Endothelial cell of umbilical vein (primary cell): ENCODE measurements around the gene PDCD2L. TPM values are rescaled to one million over a fixed set of nuclear protein-coding genes. Genes with fewer than 3 reads are reported as not detected.
"Not testable (repeated sequence)": the region's sequence is repeated elsewhere in the genome, so short reads cannot be mapped to it uniquely, and the experiment has no call there.

Experiments
- BruUV-seq: library from RNA; stranded (reverse); fragments of 400-500 nt; replicated peaks from 2 replicates; lab custom pipeline; 2021; lab: Mats Ljungman, UMichigan
- CTCF ChIA-PET: fragments of 300-600, 350-600 bp; sonication (Branson Sonifier 250); formaldehyde crosslinking; loops from one replicate; lab custom pipeline; 2021; ENCODE audit warnings: antibody characterized with exemption, inconsistent platforms; lab: Charles Lee
- POLR2A ChIA-PET: fragments of 300-600, 350-600 bp; sonication (Branson Sonifier 250); formaldehyde crosslinking; loops from one replicate; lab custom pipeline; 2021; ENCODE audit warnings: antibody characterized with exemption, inconsistent platforms; lab: Charles Lee
- DNase-seq: peaks from one replicate; pipeline ENCODE4 v3.0.0-alpha.2; 2011; ENCODE audit warnings: low read depth, low spot score
- FAIRE-seq: peaks from 2 replicates; lab custom pipeline; 2011; peaks lifted over from hg19 to GRCh38; lab: Jason Lieb, UNC
- H2AFZ ChIP-seq: 2 replicates; pipeline ENCODE4 v1.6.0; 2012; ENCODE audit warnings: low read depth, low read length, control low read depth, inconsistent platforms
- H3K27ac ChIP-seq: 2 replicates; pipeline ENCODE4 v1.5.1; 2011; ENCODE audit warnings: low read depth, mild to moderate bottlenecking, control low read depth, low read length, moderate library complexity; ENCODE audit not compliant: insufficient read depth
- H3K27me3 ChIP-seq, 2 experiments: 2 replicates each; pipeline versions ENCODE4 v1.6.0 to v1.6.1; 2011; ENCODE audit warnings: low read length in 2 of 2, mixed read lengths in 1 of 2; ENCODE audit not compliant: control insufficient read depth in 2 of 2, insufficient read depth in 2 of 2
- H3K36me3 ChIP-seq, 2 experiments: 2 replicates in 1 of 2; 3 replicates in 1 of 2; pipeline ENCODE4 v1.5.1; 2011; ENCODE audit warnings: low read length in 2 of 2, mild to moderate bottlenecking in 1 of 2, moderate library complexity in 1 of 2; ENCODE audit not compliant: control insufficient read depth in 2 of 2, insufficient read depth in 2 of 2; ENCODE audit errors: extremely low read depth in 1 of 2
- H3K4me1 ChIP-seq: 3 replicates; pipeline ENCODE4 v1.5.1; 2011; ENCODE audit warnings: mild to moderate bottlenecking, low read length; ENCODE audit not compliant: control insufficient read depth, insufficient read depth; ENCODE audit errors: extremely low read depth
- H3K4me2 ChIP-seq: 2 replicates; pipeline ENCODE4 v1.6.1; 2011; ENCODE audit warnings: low read length, control low read depth, mixed read lengths; ENCODE audit not compliant: insufficient read depth
- H3K4me3 ChIP-seq, 3 experiments: fragments of 200-600 bp in 1 of 3; sonication (generic), shearing (Covaris generic) in 1 of 3; replicated peaks in 1 of 3; 2 replicates each; pipeline ENCODE4 v1.5.1; 2011 to 2016; ENCODE audit warnings: control low read depth in 3 of 3, low read length in 3 of 3, mild to moderate bottlenecking in 2 of 3, inconsistent platforms in 1 of 3, low read depth in 1 of 3, moderate library complexity in 1 of 3; ENCODE audit not compliant: insufficient read depth in 1 of 3
- H3K79me2 ChIP-seq: 2 replicates; pipeline ENCODE4 v1.6.0; 2012; ENCODE audit warnings: low read length, inconsistent platforms; ENCODE audit not compliant: control insufficient read depth, insufficient read depth
- H3K9ac ChIP-seq: replicated peaks from 2 replicates; pipeline ENCODE3; 2011; ENCODE audit warnings: low read length, control low read depth; ENCODE audit not compliant: insufficient read depth; ENCODE audit errors: extremely low read depth
- H3K9me1 ChIP-seq: replicated peaks from 3 replicates; pipeline ENCODE4 v1.6.0; 2011; ENCODE audit warnings: mild to moderate bottlenecking, low read length; ENCODE audit not compliant: control insufficient read depth, insufficient read depth; ENCODE audit errors: extremely low read depth
- H3K9me3 ChIP-seq: replicated peaks from 2 replicates; pipeline ENCODE4 v1.5.1; 2012; ENCODE audit warnings: low read length, inconsistent platforms; ENCODE audit not compliant: control insufficient read depth, insufficient read depth
- H4K20me1 ChIP-seq: replicated peaks from 2 replicates; pipeline ENCODE3; 2011; ENCODE audit warnings: mild to moderate bottlenecking, low read length; ENCODE audit not compliant: control insufficient read depth, insufficient read depth; ENCODE audit errors: extremely low read depth
- JUN ChIP-seq: IDR thresholded peaks from 2 replicates; pipeline ENCODE4 v1.6.1; 2011; ENCODE audit warnings: borderline replicate concordance, low read depth; ENCODE audit not compliant: insufficient read length, insufficient read depth
- MYC ChIP-seq: IDR thresholded peaks from one replicate; pipeline ENCODE4 v1.6.1; 2011; ENCODE audit warnings: mild to moderate bottlenecking, low read depth, low read length
- POLR2A ChIP-seq: IDR thresholded peaks from 2 replicates; pipeline ENCODE4 v1.6.1; 2012; ENCODE audit warnings: low read depth, mild to moderate bottlenecking, control low read depth, low read length
- POLR2AphosphoS5 ChIP-seq: IDR thresholded peaks from 2 replicates; pipeline ENCODE4 v1.6.1; 2012; ENCODE audit warnings: low read depth, mild to moderate bottlenecking, control low read depth, low read length, moderate library complexity; ENCODE audit not compliant: insufficient read depth
- dilution Hi-C: fragments of 300-500 bp; cut with MboI; formaldehyde crosslinking; loops from one replicate; pipeline ENCODE4 v1.15.0; 2019; ENCODE audit warnings: low sequenced_read_pairs; ENCODE audit not compliant: extremely low pct_ligation_motif_present
- intact Hi-C: fragments of 100-400 bp; cut with micrococcal nuclease; formaldehyde crosslinking; loops from one replicate; pipeline ENCODE4 v1.10.0; 2022
- polyA plus RNA-seq, 4 experiments: library from polyadenylated mRNA; depleted of rRNA in 3 of 4; stranded (reverse) in 3 of 4; unstranded in 1 of 4; fragments of >200 nt; gene quantifications; 2 replicates each; pipeline versions ENCODE4 v1.2.1 to v1.2.3, GENCODE V29; 2011 to 2012; ENCODE audit warnings: missing spikeins in 1 of 4
- total RNA-seq: library from RNA; stranded (reverse); gene quantifications from 2 replicates; pipeline ENCODE4 v1.2.3, GENCODE V29; 2021
- TF ChIP-seq, protein P1 (sequence below), 2 donors: IDR thresholded peaks; 1 replicate in 1 of 2; 2 replicates in 1 of 2; pipeline ENCODE4 v1.5.1; 2011; ENCODE audit warnings: low read length in 2 of 2, mild to moderate bottlenecking in 2 of 2, moderate library complexity in 2 of 2, control low read depth in 1 of 2, inconsistent platforms in 1 of 2, low read depth in 1 of 2; ENCODE audit not compliant: insufficient read depth in 1 of 2; ENCODE audit errors: extremely low read depth in 1 of 2

The PDCD2L gene
- total and polyA plus RNA-seq, 2 donors (not counting 3 experiments of a cell fraction or from before 2014, with no cell fraction given) = 12.4 to 20.3 TPM

DNA sequence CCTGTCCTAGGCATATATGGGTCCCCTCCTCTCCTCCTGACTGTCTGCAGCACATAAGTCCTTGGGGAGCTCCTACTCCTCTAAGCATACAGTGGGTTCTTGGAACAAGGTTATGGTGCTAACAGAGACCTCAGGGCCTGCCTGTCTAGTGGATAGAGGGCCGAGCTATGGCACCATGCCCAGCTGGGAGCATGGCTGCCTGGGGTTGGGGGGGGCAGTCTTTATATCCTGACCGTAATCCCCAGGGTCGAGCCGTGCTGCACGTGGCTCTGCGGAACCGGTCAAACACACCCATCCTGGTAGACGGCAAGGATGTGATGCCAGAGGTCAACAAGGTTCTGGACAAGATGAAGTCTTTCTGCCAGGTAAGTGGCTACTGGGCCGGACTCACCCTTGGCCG is 35.9 kb upstream of the PDCD2L start:
- ChIA-PET POLR2A (no interaction called here), CTCF (no interaction called here)
- Histone ChIP-seq H3K36me3 (peaks cover 6 to 21% of the 10 kb centered on the region in 2 experiments), H3K9me1 (no peaks in the 10 kb centered on the region), H3K27ac (no peak overlapping the region), H3K9ac (no peak overlapping the region), H2AFZ (no peak overlapping the region), H4K20me1 (no peaks in the 10 kb centered on the region), H3K79me2 (peaks cover 35% of the 10 kb centered on the region), H3K9me3 (no peaks in the 10 kb centered on the region), H3K4me3 (no peak overlapping the region), H3K4me2 (no peak overlapping the region), H3K27me3 (no peaks in the 10 kb centered on the region), H3K4me1 (peaks cover 11% of the 10 kb centered on the region)
- intact Hi-C loops (loop anchor here (5.0 kb wide), 1 partner anchor 64 kb away; no protein-coding TSS in a partner anchor), dilution Hi-C loops (no loop called here)
- no peak for FAIRE-seq
- TF ChIP-seq, protein P1, sequence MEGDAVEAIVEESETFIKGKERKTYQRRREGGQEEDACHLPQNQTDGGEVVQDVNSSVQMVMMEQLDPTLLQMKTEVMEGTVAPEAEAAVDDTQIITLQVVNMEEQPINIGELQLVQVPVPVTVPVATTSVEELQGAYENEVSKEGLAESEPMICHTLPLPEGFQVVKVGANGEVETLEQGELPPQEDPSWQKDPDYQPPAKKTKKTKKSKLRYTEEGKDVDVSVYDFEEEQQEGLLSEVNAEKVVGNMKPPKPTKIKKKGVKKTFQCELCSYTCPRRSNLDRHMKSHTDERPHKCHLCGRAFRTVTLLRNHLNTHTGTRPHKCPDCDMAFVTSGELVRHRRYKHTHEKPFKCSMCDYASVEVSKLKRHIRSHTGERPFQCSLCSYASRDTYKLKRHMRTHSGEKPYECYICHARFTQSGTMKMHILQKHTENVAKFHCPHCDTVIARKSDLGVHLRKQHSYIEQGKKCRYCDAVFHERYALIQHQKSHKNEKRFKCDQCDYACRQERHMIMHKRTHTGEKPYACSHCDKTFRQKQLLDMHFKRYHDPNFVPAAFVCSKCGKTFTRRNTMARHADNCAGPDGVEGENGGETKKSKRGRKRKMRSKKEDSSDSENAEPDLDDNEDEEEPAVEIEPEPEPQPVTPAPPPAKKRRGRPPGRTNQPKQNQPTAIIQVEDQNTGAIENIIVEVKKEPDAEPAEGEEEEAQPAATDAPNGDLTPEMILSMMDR (IDR thresholded peaks at IDR 0.05; ENCODE audit: extremely low read depth in 1 of 2, insufficient read depth in 1 of 2, low read depth in 1 of 2, low read length in 2 of 2) = no peak
- TF ChIP-seq POLR2AphosphoS5 = no peak
- no peak for TF ChIP-seq JUN
- TF ChIP-seq MYC = no peak
- no peak for TF ChIP-seq POLR2A
- BruUV-seq = no TSS peak
- no peak for DNase-seq

DNA sequence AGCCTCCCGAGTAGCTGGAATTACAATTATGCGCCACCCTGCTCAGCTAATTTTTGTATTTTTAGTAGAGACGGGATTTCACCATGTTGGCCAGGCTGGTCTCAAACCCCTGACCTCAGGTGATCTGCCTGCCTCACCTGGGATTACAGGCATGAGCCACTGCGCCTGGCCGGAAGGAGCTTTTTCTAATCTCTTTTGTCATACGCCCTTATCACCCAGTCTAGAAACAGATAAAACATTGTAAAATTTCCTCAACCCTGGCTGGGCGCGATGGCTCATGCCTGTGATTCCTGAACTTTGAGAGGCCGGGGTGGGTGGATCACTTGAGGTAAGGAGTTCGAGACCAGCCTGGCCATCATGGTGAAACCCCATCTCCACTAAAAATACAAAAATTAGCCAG is 35.0 kb upstream of the PDCD2L start:
- H3K9ac ChIP-seq, H4K20me1 ChIP-seq, H3K9me3 ChIP-seq, FAIRE-seq, H3K27ac ChIP-seq, H2AFZ ChIP-seq, DNase-seq, dilution Hi-C loops, POLR2A ChIA-PET, BruUV-seq, H3K27me3 ChIP-seq, CTCF ChIA-PET, H3K9me1 ChIP-seq, H3K4me2 ChIP-seq, H3K4me3 ChIP-seq: not testable (repeated sequence)
- peaks cover 35% of the 10 kb centered on the region for H3K79me2 ChIP-seq
- H3K36me3 ChIP-seq = peaks cover 6 to 22% of the 10 kb centered on the region in 2 experiments
- intact Hi-C loops = loop anchor here (5.0 kb wide), 1 partner anchor 63 kb away; no protein-coding TSS in a partner anchor
- peaks cover 11% of the 10 kb centered on the region for H3K4me1 ChIP-seq
